GM12874 (cell line): ENCODE measurements around the gene MTFP1.
A peak's percentile ranks its signal among the peaks of the same experiment; 100 is the strongest.

Experiments
- CTCF ChIP-seq: IDR thresholded peaks from 2 replicates; pipeline ENCODE4 v1.5.1; 2011; ENCODE audit warnings: low read depth, mild to moderate bottlenecking, control low read depth, low read length, moderate library complexity; ENCODE audit not compliant: insufficient read depth

The MTFP1 gene

GRCh38 chr22:30423959-30424533 is 1.5 kb upstream of the MTFP1 start:
- no peak for TF ChIP-seq CTCF

- no peak for TF ChIP-seq CTCF
Observed at GRCh38 chr22:30424534-30425326, 838 bp upstream of the MTFP1 start.

- TF ChIP-seq CTCF: no peak
Observed at GRCh38 chr22:30425327-30425615, 297 bp upstream of the MTFP1 start.

GRCh38 chr22:30426388-30427353 is 1.1 kb downstream of the MTFP1 start:
- TF ChIP-seq CTCF: peak; percentile 73

DNA sequence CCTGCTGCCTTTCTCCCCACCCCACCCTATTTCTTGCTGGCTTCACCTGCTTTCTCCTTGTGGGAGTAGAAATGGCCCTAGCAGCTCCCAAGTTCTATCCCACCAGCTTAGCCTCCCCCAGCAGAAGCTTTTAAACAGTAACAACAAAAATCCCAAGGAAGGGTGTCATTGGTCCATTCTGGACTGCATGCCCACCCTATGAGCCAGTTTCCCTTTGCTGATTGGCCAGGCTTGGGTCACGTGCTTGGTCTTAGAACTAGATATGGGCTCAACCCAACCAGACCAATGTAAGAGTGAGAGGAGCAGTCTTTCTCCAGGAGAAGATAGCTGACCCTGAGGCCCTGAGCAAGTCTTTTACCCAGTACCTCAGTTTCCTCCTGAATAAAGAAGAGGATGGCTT is 2.3 kb downstream of the MTFP1 start:
- TF ChIP-seq CTCF: no peak

GRCh38 chr22:30429887-30430286 is 4.3 kb downstream of the MTFP1 start:
- TF ChIP-seq CTCF: no peak

DNA sequence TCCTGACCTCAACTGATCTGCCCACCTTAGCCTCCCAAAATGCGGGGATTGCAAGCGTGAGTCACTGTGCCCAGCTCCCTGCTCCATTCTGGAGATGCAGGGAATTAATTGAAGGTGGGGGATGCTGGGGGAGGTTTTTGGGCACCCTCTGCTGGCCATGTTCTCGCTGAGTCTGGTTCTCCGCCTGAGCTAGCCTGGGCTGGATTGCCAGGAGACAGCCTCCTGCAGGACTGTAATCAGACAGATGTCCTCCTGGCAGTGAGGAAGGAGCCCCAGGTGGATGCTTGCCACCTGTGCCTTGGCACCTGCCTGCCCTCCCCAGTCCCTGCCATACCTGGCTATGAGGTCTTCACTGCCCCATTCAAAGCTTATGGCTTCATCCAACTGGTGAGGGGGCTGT is 5.4 kb downstream of the MTFP1 start:
- TF ChIP-seq CTCF: no peak
